GM12874 (cell line): ENCODE results near the gene FPGS.

Source experiments
- TF ChIP-seq, protein P1 (sequence below): IDR thresholded peaks from 2 replicates; pipeline ENCODE4 v1.5.1; 2011; ENCODE audit warnings: low read depth, mild to moderate bottlenecking, control low read depth, low read length, moderate library complexity; ENCODE audit not compliant: insufficient read depth

The FPGS gene

DNA sequence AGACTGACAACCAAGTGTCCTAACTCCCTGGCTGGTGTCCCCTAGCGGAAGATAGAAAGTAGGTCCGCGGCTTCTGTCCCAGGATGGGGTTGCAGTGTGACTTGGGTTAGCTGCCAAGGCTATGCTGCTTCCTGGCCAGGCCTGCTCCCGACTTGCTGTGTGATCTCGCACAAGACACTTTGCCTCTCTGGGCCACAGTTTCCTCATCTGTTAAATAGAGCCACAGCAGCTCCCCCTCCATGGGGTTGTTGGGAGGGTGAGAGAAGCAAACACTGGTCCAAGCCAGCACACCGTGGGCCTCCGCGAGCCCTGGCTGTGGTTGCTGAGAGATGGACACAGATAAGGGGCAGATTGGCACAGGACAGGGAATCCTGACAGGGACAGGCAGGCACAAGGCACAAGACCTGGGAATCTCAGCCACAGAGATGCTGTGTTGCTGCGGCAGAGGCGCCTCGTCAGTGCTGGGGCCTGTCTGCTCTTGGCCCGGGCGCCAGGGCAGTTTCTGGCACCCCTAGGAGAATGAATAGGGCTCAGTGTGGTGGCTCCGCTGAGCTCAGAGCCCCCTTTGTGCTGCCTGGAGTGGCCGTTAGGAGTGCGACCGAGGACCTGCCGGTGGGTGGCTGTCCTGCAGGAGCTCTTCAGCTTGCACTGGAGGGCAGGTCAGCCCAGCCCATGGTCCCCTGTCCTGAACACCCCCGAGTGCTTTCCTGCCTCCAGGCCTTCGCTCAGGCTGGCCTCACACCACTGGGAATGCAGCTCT, 22.4 kb upstream of the FPGS start:
- TF ChIP-seq, protein P1, sequence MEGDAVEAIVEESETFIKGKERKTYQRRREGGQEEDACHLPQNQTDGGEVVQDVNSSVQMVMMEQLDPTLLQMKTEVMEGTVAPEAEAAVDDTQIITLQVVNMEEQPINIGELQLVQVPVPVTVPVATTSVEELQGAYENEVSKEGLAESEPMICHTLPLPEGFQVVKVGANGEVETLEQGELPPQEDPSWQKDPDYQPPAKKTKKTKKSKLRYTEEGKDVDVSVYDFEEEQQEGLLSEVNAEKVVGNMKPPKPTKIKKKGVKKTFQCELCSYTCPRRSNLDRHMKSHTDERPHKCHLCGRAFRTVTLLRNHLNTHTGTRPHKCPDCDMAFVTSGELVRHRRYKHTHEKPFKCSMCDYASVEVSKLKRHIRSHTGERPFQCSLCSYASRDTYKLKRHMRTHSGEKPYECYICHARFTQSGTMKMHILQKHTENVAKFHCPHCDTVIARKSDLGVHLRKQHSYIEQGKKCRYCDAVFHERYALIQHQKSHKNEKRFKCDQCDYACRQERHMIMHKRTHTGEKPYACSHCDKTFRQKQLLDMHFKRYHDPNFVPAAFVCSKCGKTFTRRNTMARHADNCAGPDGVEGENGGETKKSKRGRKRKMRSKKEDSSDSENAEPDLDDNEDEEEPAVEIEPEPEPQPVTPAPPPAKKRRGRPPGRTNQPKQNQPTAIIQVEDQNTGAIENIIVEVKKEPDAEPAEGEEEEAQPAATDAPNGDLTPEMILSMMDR, result no peak

DNA sequence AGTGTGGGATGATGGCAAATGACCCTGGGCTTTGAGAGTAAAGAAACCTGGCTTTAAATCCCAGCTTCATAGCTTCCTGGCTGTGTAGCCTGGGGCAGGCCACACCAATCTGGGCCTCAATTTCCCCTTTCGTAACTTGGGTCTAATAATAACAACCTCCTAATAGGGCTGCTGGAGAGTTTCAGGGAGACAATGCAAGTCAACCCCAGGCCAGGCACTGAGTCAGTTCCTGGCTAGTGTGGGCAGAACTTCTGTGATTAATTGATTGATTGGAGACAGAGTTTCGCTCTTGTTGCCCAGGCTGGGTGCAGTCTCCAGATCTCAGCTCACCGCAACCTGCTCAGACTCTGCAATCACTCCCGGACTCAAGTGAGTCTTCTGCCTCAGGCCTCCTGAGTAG, 20.9 kb upstream of the FPGS start:
- TF ChIP-seq, protein P1, result no peak

DNA sequence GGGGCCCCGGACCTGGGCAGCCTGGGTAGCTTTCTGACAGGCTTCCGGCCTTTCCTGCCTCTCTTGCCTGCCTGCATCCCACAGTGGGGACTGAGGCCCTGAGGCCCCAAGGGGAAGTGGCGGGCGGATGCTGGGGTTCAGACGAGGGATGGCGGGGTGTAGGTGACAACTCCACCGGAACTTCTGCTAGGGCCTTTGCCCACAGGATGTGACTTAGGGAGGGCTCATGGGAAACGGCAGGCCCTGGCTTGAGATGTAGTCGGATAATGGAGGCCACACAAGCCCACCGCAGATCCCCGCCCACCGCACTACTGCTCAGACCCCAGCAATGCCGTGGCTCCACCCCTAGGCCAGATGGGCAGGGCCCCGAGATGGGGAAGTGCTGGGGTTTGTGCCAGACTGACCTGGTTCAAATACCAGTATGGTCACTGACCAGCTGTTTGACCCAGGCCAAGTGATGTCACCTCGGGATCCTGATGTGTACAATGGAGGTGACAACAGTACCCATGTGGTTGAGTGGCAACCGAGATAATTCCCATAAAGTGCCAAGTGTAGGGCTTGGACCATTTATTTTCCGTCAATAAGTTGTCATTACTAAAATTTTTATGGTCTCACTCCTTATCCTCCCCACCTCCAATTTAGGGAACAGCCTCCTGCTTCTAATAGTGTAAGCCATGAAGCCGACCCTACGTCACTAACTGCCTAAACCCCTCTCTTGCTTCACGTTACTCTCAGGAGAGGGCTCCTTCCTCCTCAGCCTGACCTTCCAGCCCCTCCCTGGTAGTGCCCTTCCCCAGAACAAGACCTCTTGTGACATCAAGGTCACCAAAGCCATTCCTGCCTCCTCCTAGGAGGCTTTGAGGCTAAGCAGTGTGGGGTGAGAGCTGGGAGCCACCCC, 19.3 kb upstream of the FPGS start:
- TF ChIP-seq, protein P1, result no peak

DNA sequence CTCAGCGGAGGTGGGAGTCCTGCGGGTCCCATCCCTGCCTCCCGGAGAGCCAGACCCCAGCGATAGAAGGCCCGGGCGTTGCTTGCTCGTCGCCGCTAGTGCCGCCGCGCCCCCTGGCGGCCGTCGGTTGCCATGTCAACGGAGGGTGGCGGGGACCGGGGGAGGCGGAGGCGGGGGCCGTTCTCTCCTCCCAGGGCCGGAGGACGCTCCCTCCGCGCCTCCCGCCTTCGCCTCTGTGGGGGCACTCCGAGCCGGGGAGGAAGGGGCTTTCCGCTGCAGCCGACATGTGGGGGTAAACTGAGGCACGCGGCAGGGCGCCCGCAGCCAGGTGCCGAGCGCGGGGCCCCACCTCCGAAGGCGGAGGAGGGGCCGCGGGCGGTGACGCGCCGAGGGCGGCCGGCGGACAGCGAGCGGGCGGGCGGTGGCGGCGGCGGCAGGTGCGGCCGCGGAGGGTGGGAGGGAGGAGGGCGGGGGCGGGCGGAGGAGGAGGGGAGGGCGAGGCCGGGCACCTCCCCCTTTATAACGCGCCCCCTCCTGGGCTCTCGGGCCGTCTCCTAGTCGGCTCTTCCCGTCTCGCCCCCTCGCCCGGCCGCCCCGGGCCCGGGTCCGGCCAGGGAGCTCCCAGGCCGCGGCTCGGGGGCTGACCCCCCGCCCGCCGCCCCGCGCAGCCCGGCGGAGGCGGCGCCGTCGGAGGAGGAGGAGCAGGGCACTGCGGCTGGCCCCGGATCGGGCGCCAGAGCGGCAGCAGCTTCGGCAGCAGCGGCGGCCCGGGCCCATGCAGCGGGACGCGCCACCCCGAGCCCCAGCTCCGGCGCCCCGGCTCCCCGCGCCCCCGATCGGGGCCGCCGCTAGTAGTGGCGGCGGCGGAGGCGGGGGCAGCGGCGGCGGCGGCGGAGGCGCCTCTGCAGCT, 17.4 kb upstream of the FPGS start:
- TF ChIP-seq, protein P1, result peak; percentile 91

DNA sequence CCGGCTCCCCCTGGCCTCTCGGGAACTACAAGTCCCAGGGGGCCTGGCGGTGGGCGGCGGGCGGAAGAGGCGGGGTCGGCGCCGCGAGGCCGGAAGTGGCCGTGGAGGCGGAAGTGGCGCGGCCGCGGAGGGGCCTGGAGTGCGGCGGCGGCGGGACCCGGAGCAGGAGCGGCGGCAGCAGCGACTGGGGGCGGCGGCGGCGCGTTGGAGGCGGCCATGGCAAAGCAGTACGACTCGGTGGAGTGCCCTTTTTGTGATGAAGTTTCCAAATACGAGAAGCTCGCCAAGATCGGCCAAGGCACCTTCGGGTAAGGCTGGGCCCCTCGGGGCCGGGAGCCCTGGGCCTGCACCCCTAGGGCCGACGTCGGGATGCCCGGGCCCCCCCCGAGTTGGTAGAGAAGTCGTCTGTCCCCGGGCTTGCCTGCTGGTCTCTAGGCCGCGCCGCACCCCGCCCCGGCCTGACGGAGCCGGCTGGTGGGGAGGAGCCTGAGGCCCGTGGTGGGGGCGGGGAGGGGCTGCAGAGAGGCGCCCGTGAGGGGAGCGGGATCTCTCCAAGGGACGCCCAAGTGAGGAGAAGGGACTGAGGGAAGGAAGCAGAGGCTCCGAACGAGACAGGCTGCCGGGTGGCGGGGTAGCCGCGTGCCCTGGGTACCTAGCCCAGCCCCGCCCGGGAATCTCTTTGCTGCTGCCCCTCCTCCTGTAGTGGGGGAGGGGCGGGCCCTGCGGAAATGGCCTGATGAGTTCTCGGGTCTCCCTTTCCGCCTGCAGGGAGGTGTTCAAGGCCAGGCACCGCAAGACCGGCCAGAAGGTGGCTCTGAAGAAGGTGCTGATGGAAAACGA, 16.5 kb upstream of the FPGS start, which contains the start of gene CDK9:
Gene CDK9 (plus strand): TSS at position 102 of the 840 bp plus-strand sequence. CDS start 115 bp downstream, at position 217.
- TF ChIP-seq, protein P1, result no peak

DNA sequence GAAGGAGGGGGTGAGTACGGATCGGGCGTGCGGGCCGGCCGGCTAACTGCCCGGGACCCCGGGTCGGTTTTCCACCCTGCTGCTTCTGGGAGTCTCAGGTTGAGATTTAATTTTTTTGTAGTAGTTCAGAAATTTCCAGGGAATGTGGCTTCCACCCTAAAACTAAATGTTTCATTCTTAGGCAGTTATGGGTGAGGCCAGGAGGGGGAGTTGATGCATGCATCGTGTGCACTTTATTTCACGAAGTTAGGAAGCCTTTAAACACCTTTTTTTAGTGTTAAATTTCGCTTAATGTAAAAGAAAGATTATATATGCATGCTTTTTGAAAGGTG, 15.9 kb upstream of the FPGS start:
- TF ChIP-seq, protein P1, result no peak; the same call in 1 of the 2 replicates
